HCT116 (cell line): ENCODE data around the gene ALDH4A1. TPM values are rescaled to one million over a fixed set of nuclear protein-coding genes. Genes with fewer than 3 reads are reported as not detected.
A peak's percentile ranks its signal among the peaks of the same experiment; 100 is the strongest.

Source experiments
- ATAC-seq: fragments of 200-7000 bp; cut with Tn5 transposase; 2 replicates; pipeline ENCODE4 v1.9.1; 2020; ENCODE audit warnings: mild to moderate bottlenecking, moderate library complexity
- BruUV-seq: library from RNA; stranded (reverse); fragments of 400-500 nt; replicated peaks from 2 replicates; lab custom pipeline; 2021; lab: Mats Ljungman, UMichigan
- CTCF ChIA-PET: fragments of 300-600 bp; sonication (Branson Sonifier 250); formaldehyde crosslinking; loops from one replicate; lab custom pipeline; 2021; ENCODE audit warnings: antibody characterized with exemption; lab: Charles Lee
- POLR2A ChIA-PET: fragments of 300-600, 350-600 bp; sonication (Branson Sonifier 250); formaldehyde crosslinking; loops from one replicate; lab custom pipeline; 2021; ENCODE audit warnings: antibody characterized with exemption; lab: Charles Lee
- RAD21 ChIA-PET, 2 experiments: fragments of 300-600 bp; sonication (Branson Sonifier 250); formaldehyde crosslinking; loops; one replicate each; lab custom pipeline; 2023; ENCODE audit warnings: low total read pairs in 2 of 2; ENCODE audit not compliant: uncharacterized antibody in 2 of 2, unreplicated experiment in 2 of 2, low non-redundant PET in 1 of 2; lab: Charles Lee
- DNase-seq: peaks from one replicate; pipeline ENCODE4 v3.0.0-alpha.2; 2010; ENCODE audit warnings: low read depth, low spot score
- H2AFZ ChIP-seq: fragments of 200-600 bp; shearing (Covaris generic), sonication (generic); 2 replicates; pipeline ENCODE4 v1.6.1; 2017; ENCODE audit warnings: low read depth, mixed run types, mixed read lengths, antibody characterized with exemption, low read length; ENCODE audit not compliant: poor library complexity, severe bottlenecking
- H3K27ac ChIP-seq: 2 replicates; pipeline ENCODE4 v1.5.1; 2012; ENCODE audit warnings: low read depth, low read length
- H3K27me3 ChIP-seq: fragments of 200-600 bp; sonication (generic); 2 replicates; pipeline ENCODE4 v1.6.1; 2016; ENCODE audit warnings: mixed run types, low read length, mixed read lengths; ENCODE audit not compliant: insufficient read depth
- H3K36me3 ChIP-seq, 2 experiments: fragments of 200-500 bp in 1 of 2; fragments of 200-600 bp in 1 of 2; sonication (Bioruptor generic) in 1 of 2; sonication (generic) in 1 of 2; 2 replicates each; pipeline versions ENCODE4 v1.5.1 to v1.6.1; 2014 to 2016; ENCODE audit warnings: low read length in 2 of 2, inconsistent platforms in 1 of 2, mixed read lengths in 1 of 2, mixed run types in 1 of 2; ENCODE audit not compliant: insufficient read depth in 2 of 2, control insufficient read depth in 1 of 2
- H3K4me1 ChIP-seq, 2 experiments: fragments of 200-600 bp in 1 of 2; sonication (generic) in 1 of 2; 2 replicates each; pipeline versions ENCODE4 v1.5.1 to v1.6.1; 2012 to 2017; ENCODE audit warnings: low read length in 2 of 2, inconsistent platforms in 1 of 2, mild to moderate bottlenecking in 1 of 2, mixed read lengths in 1 of 2, mixed run types in 1 of 2, moderate library complexity in 1 of 2; ENCODE audit not compliant: insufficient read depth in 2 of 2, control insufficient read depth in 1 of 2
- H3K4me2 ChIP-seq: fragments of 200-600 bp; sonication (generic); 2 replicates; pipeline ENCODE4 v1.6.1; 2017; ENCODE audit warnings: mixed run types, low read length, mixed read lengths
- H3K4me3 ChIP-seq, 2 experiments: fragments of 200-600 bp in 1 of 2; sonication (generic) in 1 of 2; replicated peaks in 1 of 2; 2 replicates each; pipeline ENCODE4 v1.5.1; 2011 to 2016; ENCODE audit warnings: low read length in 2 of 2, control low read depth in 1 of 2, low read depth in 1 of 2, mild to moderate bottlenecking in 1 of 2, mixed read lengths in 1 of 2, mixed run types in 1 of 2
- H3K79me2 ChIP-seq: fragments of 200-600 bp; sonication (generic); 2 replicates; pipeline ENCODE4 v1.6.1; 2017; ENCODE audit warnings: mild to moderate bottlenecking, mixed run types, low read length, moderate library complexity, mixed read lengths; ENCODE audit not compliant: insufficient read depth
- H3K9ac ChIP-seq: fragments of 200-600 bp; sonication (generic); 2 replicates; pipeline ENCODE4 v1.6.1; 2016; ENCODE audit warnings: low read length, mixed read lengths
- H3K9me2 ChIP-seq: fragments of 200-600 bp; sonication (generic), shearing (Covaris generic); 2 replicates; pipeline ENCODE4 v1.6.1; 2017; ENCODE audit warnings: mixed run types, mild to moderate bottlenecking, moderate library complexity; ENCODE audit not compliant: insufficient read depth
- H3K9me3 ChIP-seq, 2 experiments: fragments of 200-500 bp in 1 of 2; fragments of 200-600 bp in 1 of 2; sonication (Bioruptor generic) in 1 of 2; sonication (generic) in 1 of 2; 2 replicates each; pipeline ENCODE4 v1.6.1; 2014 to 2017; ENCODE audit warnings: low read length in 2 of 2, mixed read lengths in 2 of 2, inconsistent platforms in 1 of 2, low read depth in 1 of 2, mild to moderate bottlenecking in 1 of 2, mixed run types in 1 of 2, moderate library complexity in 1 of 2; ENCODE audit not compliant: control insufficient read depth in 1 of 2, insufficient read depth in 1 of 2
- H4K20me1 ChIP-seq: fragments of 200-600 bp; sonication (generic), shearing (Covaris generic); 2 replicates; pipeline ENCODE4 v1.6.1; 2017; ENCODE audit warnings: mixed run types, mild to moderate bottlenecking, moderate library complexity; ENCODE audit not compliant: insufficient read depth
- ATF3 ChIP-seq: IDR thresholded peaks from 2 replicates; pipeline ENCODE4 v1.6.1; 2012
- EZH2 ChIP-seq: fragments of 200-600 bp; sonication (generic); IDR thresholded peaks from 2 replicates; pipeline ENCODE4 v1.6.1; 2017; ENCODE audit warnings: antibody characterized with exemption, mixed run types
- EZH2phosphoT487 ChIP-seq: fragments of 200-600 bp; IDR thresholded peaks from 2 replicates; pipeline ENCODE4 v1.6.1; 2018; ENCODE audit warnings: antibody characterized with exemption, borderline replicate concordance
- FOSL1 ChIP-seq: IDR thresholded peaks from 2 replicates; pipeline ENCODE4 v1.6.1; 2012; ENCODE audit warnings: low read depth
- RAD21 ChIP-seq: IDR thresholded peaks from 2 replicates; pipeline ENCODE4 v1.6.1; 2012; ENCODE audit warnings: low read depth, mild to moderate bottlenecking
- SIN3A ChIP-seq: IDR thresholded peaks from 2 replicates; pipeline ENCODE4 v1.6.1; 2012; ENCODE audit warnings: low read depth
- SP1 ChIP-seq: IDR thresholded peaks from 2 replicates; pipeline ENCODE4 v1.6.1; 2012; ENCODE audit warnings: low read depth
- intact Hi-C: fragments of 100-400 bp; cut with micrococcal nuclease; formaldehyde crosslinking; loops from 2 replicates; pipeline ENCODE4 v1.10.0; 2022
- total RNA-seq: library from RNA; stranded (reverse); gene quantifications from one replicate; pipeline ENCODE4 v1.2.1, GENCODE V29; 2021; ENCODE audit not compliant: unreplicated experiment
- TF ChIP-seq, protein P1 (sequence below), 3 experiments: fragments of 200-600 bp in 1 of 3; sonication (generic) in 1 of 3; IDR thresholded peaks in 2 of 3; conservative IDR thresholded peaks in 1 of 3; 2 replicates each; pipeline ENCODE4 v1.5.1; 2012 to 2017; ENCODE audit warnings: low read depth in 2 of 3, low read length in 2 of 3, antibody characterized with exemption in 1 of 3, borderline replicate concordance in 1 of 3, control low read depth in 1 of 3, mild to moderate bottlenecking in 1 of 3, mixed read lengths in 1 of 3, mixed run types in 1 of 3, moderate library complexity in 1 of 3; ENCODE audit not compliant: insufficient read depth in 1 of 3

The ALDH4A1 gene
- total RNA-seq, 1 experiment from 2014 or later = 12.6 TPM

GRCh38 chr1:18921516-18922251, 19.3 kb upstream of the ALDH4A1 start:
- no peaks in the 10 kb centered on the region for H3K9me3 ChIP-seq
- ATAC-seq (no peak), DNase-seq (no peak)
- H3K4me3 ChIP-seq = no peak overlapping the region
- H3K9me2 ChIP-seq = no peaks in the 10 kb centered on the region
- H3K4me1 ChIP-seq = peaks cover 22 to 44% of the 10 kb centered on the region in 2 experiments
- no peaks in the 10 kb centered on the region for H3K27me3 ChIP-seq
- no peak overlapping the region for H3K4me2 ChIP-seq
- no peak for TF ChIP-seq EZH2phosphoT487
- peak; percentile 56 for TF ChIP-seq RAD21
- ChIA-PET RAD21 (interaction anchor here in 1 of 2 experiments (0.9 kb wide), 1 partner anchor 50 kb away, joined by 3 read pairs; no protein-coding TSS in a partner anchor), CTCF (interaction anchor here (1.0 to 1.7 kb wide), 2 partner anchors 9 to 15 kb away, joined by 5 read pairs; no protein-coding TSS in a partner anchor), POLR2A (no interaction called here)
- no peak overlapping the region for H2AFZ ChIP-seq
- H4K20me1 ChIP-seq = no peaks in the 10 kb centered on the region
- H3K79me2 ChIP-seq = peaks cover 49% of the 10 kb centered on the region
- H3K36me3 ChIP-seq = no peaks in the 10 kb centered on the region
- intact Hi-C loops = no loop called here
- BruUV-seq = no TSS peak
- H3K9ac ChIP-seq = no peak overlapping the region
- no peak overlapping the region for H3K27ac ChIP-seq

- Histone ChIP-seq H3K27ac (no peak overlapping the region), H3K4me3 (no peak overlapping the region), H3K9me2 (no peaks in the 10 kb centered on the region), H3K9me3 (no peaks in the 10 kb centered on the region), H3K9ac (no peak overlapping the region), H4K20me1 (no peaks in the 10 kb centered on the region), H3K36me3 (no peaks in the 10 kb centered on the region), H2AFZ (no peak overlapping the region), H3K79me2 (peaks cover 45% of the 10 kb centered on the region), H3K4me1 (peaks cover 17 to 37% of the 10 kb centered on the region in 2 experiments), H3K4me2 (no peak overlapping the region), H3K27me3 (no peaks in the 10 kb centered on the region)
- TF ChIP-seq EZH2 (no peak), SIN3A (no peak), SP1 (no peak), ATF3 (no peak), FOSL1 (no peak)
- TF ChIP-seq, protein P1, sequence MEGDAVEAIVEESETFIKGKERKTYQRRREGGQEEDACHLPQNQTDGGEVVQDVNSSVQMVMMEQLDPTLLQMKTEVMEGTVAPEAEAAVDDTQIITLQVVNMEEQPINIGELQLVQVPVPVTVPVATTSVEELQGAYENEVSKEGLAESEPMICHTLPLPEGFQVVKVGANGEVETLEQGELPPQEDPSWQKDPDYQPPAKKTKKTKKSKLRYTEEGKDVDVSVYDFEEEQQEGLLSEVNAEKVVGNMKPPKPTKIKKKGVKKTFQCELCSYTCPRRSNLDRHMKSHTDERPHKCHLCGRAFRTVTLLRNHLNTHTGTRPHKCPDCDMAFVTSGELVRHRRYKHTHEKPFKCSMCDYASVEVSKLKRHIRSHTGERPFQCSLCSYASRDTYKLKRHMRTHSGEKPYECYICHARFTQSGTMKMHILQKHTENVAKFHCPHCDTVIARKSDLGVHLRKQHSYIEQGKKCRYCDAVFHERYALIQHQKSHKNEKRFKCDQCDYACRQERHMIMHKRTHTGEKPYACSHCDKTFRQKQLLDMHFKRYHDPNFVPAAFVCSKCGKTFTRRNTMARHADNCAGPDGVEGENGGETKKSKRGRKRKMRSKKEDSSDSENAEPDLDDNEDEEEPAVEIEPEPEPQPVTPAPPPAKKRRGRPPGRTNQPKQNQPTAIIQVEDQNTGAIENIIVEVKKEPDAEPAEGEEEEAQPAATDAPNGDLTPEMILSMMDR (IDR thresholded peaks at IDR 0.05 in 2 of 3, conservative IDR thresholded peaks at IDR 0.05 in 1 of 3; ENCODE audit: borderline replicate concordance in 1 of 3, insufficient read depth in 1 of 3, low read depth in 2 of 3, low read length in 2 of 3) = no peak
- RAD21 ChIA-PET = no interaction called here
- DNase-seq = no peak
- CTCF ChIA-PET = no interaction called here
- no peak for ATAC-seq
- no TSS peak for BruUV-seq
- POLR2A ChIA-PET = no interaction called here
- intact Hi-C loops = no loop called here
Measured at GRCh38 chr1:18920931-18921330, 18.6 kb upstream of the ALDH4A1 start.
